GM19328 (cell line): ENCODE measurements around the gene NUMB.

Source experiments
- ATAC-seq: cut with Tn5 transposase; IDR thresholded peaks from one replicate; pipeline ENCODE4 v1.9.1; 2021; ENCODE audit warnings: mild to moderate bottlenecking, moderate library complexity; ENCODE audit not compliant: unreplicated experiment

NUMB gene

GRCh38 chr14:73466861-73467260 is 8.5 kb upstream of the NUMB start:
- no peak for ATAC-seq

GRCh38 chr14:73465823-73466532 is 7.6 kb upstream of the NUMB start:
- no peak for ATAC-seq

- no peak for ATAC-seq
Observed at GRCh38 chr14:73463411-73463810, 5.1 kb upstream of the NUMB start.

- ATAC-seq: no peak
Observed at GRCh38 chr14:73462815-73463214, 4.5 kb upstream of the NUMB start.

- no peak for ATAC-seq
Observed at GRCh38 chr14:73462048-73462715, 3.8 kb upstream of the NUMB start.

GRCh38 chr14:73461478-73462047 is 3.2 kb upstream of the NUMB start:
- no peak for ATAC-seq

GRCh38 chr14:73460691-73461127 is 2.4 kb upstream of the NUMB start:
- ATAC-seq: no peak

GRCh38 chr14:73459959-73460358 is 1.6 kb upstream of the NUMB start:
- ATAC-seq: no peak

GRCh38 chr14:73457924-73458182 is 493 bp downstream of the NUMB start:
- no peak for ATAC-seq

GRCh38 chr14:73457041-73457923 is 1.1 kb downstream of the NUMB start:
- ATAC-seq: no peak

GRCh38 chr14:73455294-73455693 is 3.1 kb downstream of the NUMB start:
- no peak for ATAC-seq

GRCh38 chr14:73452341-73453186 is 5.8 kb downstream of the NUMB start:
- ATAC-seq: no peak

- no peak for ATAC-seq
Observed at GRCh38 chr14:73443758-73444157, 14.6 kb downstream of the NUMB start.

GRCh38 chr14:73441286-73441685 is 17.1 kb downstream of the NUMB start:
- ATAC-seq: no peak

- no peak for ATAC-seq
Observed at GRCh38 chr14:73438993-73439392, 19.4 kb downstream of the NUMB start.

- no peak for ATAC-seq
Observed at GRCh38 chr14:73437206-73437605, 21.1 kb downstream of the NUMB start.

- ATAC-seq: no peak
Observed at GRCh38 chr14:73432124-73432523, 26.2 kb downstream of the NUMB start.

- no peak for ATAC-seq
Observed at GRCh38 chr14:73428353-73428824, 30.0 kb downstream of the NUMB start.

- no peak for ATAC-seq
Observed at GRCh38 chr14:73427516-73428264, 30.7 kb downstream of the NUMB start.

- no peak for ATAC-seq
Observed at GRCh38 chr14:73426877-73427276, 31.5 kb downstream of the NUMB start.
